Measurements from ENCODE around the gene RELA. TPM values are rescaled to one million over a fixed set of nuclear protein-coding genes. Genes with fewer than 3 reads are reported as not detected.
"Not testable (repeated sequence)": the region's sequence is repeated elsewhere in the genome, so short reads cannot be mapped to it uniquely, and the experiment has no call there.

The RELA gene
- total RNA-seq, 1 experiment from 2014 or later = 76.4 TPM

DNA sequence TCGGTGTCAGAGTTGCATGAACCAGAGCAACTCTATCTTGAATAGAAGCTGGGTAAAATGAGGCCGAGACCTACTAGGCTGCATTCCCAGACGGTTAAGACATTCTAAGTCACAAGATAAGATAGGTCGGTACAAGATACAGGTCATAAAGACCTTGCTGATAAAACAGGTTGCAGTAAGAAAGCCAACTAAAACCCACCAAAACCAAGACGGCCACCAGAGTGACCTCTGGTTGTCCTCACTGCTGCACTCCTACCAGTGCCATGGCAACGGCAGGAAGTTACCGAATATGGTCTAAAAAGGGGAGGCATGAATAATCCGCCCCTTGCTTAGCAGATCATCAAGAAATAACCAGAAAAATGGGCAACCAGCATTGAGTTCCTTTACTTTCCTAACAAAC lies 46.9 kb upstream of the RELA start:
- Mint-ChIP-seq H3K4me1 (ENCODE audit: low read depth, unreplicated experiment) (peaks cover 6% of the 10 kb centered on the region), H3K27ac (ENCODE audit: unreplicated experiment) (no peak overlapping the region), H3K9me3 (ENCODE audit: low read depth, unreplicated experiment) (no peaks in the 10 kb centered on the region), H3K36me3 (ENCODE audit: insufficient read depth, unreplicated experiment) (peaks cover 35% of the 10 kb centered on the region), H3K27me3 (ENCODE audit: unreplicated experiment) (no peaks in the 10 kb centered on the region), H3K4me3 (ENCODE audit: low read depth, unreplicated experiment) (no peak overlapping the region)
- no peak for DNase-seq
- BruUV-seq (replicated peaks) = no TSS peak
- intact Hi-C loops (cut with micrococcal nuclease; ENCODE audit: unreplicated experiment) = loop anchor here (2.0 to 5.0 kb wide), 2 partner anchors 63 to 109 kb away; no protein-coding TSS in a partner anchor
- TF ChIP-seq, protein P1, sequence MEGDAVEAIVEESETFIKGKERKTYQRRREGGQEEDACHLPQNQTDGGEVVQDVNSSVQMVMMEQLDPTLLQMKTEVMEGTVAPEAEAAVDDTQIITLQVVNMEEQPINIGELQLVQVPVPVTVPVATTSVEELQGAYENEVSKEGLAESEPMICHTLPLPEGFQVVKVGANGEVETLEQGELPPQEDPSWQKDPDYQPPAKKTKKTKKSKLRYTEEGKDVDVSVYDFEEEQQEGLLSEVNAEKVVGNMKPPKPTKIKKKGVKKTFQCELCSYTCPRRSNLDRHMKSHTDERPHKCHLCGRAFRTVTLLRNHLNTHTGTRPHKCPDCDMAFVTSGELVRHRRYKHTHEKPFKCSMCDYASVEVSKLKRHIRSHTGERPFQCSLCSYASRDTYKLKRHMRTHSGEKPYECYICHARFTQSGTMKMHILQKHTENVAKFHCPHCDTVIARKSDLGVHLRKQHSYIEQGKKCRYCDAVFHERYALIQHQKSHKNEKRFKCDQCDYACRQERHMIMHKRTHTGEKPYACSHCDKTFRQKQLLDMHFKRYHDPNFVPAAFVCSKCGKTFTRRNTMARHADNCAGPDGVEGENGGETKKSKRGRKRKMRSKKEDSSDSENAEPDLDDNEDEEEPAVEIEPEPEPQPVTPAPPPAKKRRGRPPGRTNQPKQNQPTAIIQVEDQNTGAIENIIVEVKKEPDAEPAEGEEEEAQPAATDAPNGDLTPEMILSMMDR (IDR thresholded peaks at IDR 0.05; ENCODE audit: unreplicated experiment) = no peak
- CTCF ChIA-PET = no interaction called here

DNA sequence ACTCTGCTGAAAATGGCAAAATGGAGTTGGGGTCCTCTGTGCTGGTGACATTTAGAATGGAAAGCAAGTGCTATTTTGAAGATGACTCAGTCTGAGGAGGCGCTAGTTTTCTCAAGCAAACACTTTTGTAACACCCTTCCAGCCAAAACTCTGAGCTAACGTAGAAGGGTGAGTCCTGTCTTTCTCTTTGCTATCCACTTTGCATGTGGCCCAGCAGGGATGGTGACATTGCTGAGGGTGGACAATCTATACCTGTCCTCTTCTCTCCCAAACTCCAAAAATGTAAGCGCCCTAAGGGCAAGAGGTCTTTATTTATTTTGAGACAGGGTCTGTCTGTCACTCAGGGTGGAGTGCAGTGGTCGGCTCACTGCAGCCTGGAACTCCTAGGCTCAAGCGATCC lies 45.7 kb upstream of the RELA start:
- no peak overlapping the region for H3K4me3 Mint-ChIP-seq (ENCODE audit: low read depth, unreplicated experiment)
- peaks cover 2% of the 10 kb centered on the region for H3K4me1 Mint-ChIP-seq (ENCODE audit: low read depth, unreplicated experiment)
- peaks cover 22% of the 10 kb centered on the region for H3K36me3 Mint-ChIP-seq (ENCODE audit: insufficient read depth, unreplicated experiment)
- TF ChIP-seq, protein P1 (IDR thresholded peaks at IDR 0.05; ENCODE audit: unreplicated experiment) = no peak
- H3K27me3 Mint-ChIP-seq (ENCODE audit: unreplicated experiment) = no peaks in the 10 kb centered on the region
- DNase-seq = no peak
- H3K27ac Mint-ChIP-seq (ENCODE audit: unreplicated experiment) = no peak overlapping the region
- no peaks in the 10 kb centered on the region for H3K9me3 Mint-ChIP-seq (ENCODE audit: low read depth, unreplicated experiment)
- intact Hi-C loops (cut with micrococcal nuclease; ENCODE audit: unreplicated experiment) = loop anchor here (5.0 kb wide), 1 partner anchor 64 kb away; no protein-coding TSS in a partner anchor
- BruUV-seq (replicated peaks) = no TSS peak
- CTCF ChIA-PET = no interaction called here

DNA sequence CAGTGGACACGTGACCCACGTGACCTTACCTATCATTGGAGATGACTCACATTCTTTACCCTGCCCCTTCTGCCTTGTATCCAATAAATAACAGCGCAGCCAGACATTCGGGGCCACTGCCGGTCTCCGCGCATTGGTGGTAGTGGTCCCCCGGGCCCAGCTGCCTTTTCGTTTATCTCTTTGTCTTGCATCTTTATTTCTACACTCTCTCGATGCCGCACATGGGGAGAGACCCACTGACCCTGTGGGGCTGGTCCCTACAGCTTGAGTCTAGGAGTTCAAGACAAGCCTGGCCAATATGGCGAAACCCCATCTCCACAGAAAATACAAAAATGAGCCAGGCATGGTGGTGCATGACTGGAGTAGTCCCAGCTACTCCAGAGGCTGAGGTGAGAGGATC lies 44.3 kb upstream of the RELA start:
- H3K36me3 Mint-ChIP-seq (ENCODE audit: insufficient read depth, unreplicated experiment); H3K4me1 Mint-ChIP-seq (ENCODE audit: low read depth, unreplicated experiment); BruUV-seq (replicated peaks); H3K4me3 Mint-ChIP-seq (ENCODE audit: low read depth, unreplicated experiment); H3K27ac Mint-ChIP-seq (ENCODE audit: unreplicated experiment); DNase-seq; H3K27me3 Mint-ChIP-seq (ENCODE audit: unreplicated experiment); H3K9me3 Mint-ChIP-seq (ENCODE audit: low read depth, unreplicated experiment): not testable (repeated sequence)
- intact Hi-C loops (cut with micrococcal nuclease; ENCODE audit: unreplicated experiment) = loop anchor here (5.0 kb wide), 1 partner anchor 65 kb away; no protein-coding TSS in a partner anchor
- CTCF ChIA-PET = interaction anchor here (1.1 kb wide), 1 partner anchor 182 kb away, joined by 3 read pairs; the partner anchor contains the start of gene FIBP

DNA sequence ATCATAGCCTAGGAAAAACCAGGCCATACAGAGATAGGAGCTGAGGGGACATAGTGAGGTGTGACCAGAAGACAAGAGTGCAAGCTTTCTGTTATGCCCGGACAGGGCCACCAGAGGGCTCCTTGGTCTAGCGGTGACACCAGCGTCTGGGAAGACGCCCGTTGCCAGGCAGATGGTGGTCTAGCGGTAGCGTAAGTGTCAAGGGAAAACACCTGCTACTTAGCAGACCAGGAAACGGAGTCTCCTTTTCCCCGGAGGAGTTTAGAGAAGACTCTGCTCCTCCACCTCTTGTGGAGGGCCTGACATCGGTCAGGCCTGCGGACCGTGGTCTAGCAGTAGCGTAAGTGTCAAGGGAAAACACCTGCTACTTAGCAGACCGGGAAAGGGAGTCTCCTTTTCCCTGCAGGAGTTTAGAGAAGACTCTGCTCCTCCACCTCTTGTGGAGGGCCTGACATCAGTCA lies 43.6 kb upstream of the RELA start:
- BruUV-seq (replicated peaks); H3K27ac Mint-ChIP-seq (ENCODE audit: unreplicated experiment); H3K36me3 Mint-ChIP-seq (ENCODE audit: insufficient read depth, unreplicated experiment); H3K9me3 Mint-ChIP-seq (ENCODE audit: low read depth, unreplicated experiment); H3K27me3 Mint-ChIP-seq (ENCODE audit: unreplicated experiment); H3K4me1 Mint-ChIP-seq (ENCODE audit: low read depth, unreplicated experiment); H3K4me3 Mint-ChIP-seq (ENCODE audit: low read depth, unreplicated experiment): not testable (repeated sequence)
- TF ChIP-seq, protein P1 (IDR thresholded peaks at IDR 0.05; ENCODE audit: unreplicated experiment) = peak; percentile 63
- intact Hi-C loops (cut with micrococcal nuclease; ENCODE audit: unreplicated experiment) = loop anchor here (5.0 kb wide), 1 partner anchor 66 kb away; no protein-coding TSS in a partner anchor
- CTCF ChIA-PET = interaction anchor here (0.8 to 1.6 kb wide), 6 partner anchors 69 to 273 kb away, joined by 3 to 5 read pairs (median 4); partner anchors contain the start of genes FIBP and SIPA1
- DNase-seq = peak; percentile 84

DNA sequence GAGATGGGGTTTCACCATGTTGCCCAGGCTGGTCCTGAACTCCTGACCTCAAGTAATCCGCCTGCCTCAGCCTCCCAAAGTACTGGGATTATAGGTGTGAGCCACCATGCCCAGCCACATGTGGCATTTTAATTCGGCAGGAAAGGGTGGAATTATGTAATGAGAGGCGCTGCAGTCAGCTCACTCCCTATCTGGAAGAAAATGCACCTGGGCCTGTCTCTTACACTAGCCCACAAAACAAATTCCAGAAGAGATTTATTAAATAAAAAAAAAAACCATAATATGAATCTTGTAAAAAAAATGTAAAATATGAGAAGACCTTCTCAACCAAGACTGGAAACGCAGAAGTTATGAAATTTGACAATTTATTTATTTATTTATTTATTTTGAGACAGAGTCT lies 41.1 kb upstream of the RELA start:
- BruUV-seq (replicated peaks) = no TSS peak
- no peaks in the 10 kb centered on the region for H3K36me3 Mint-ChIP-seq (ENCODE audit: insufficient read depth, unreplicated experiment)
- TF ChIP-seq, protein P1 (IDR thresholded peaks at IDR 0.05; ENCODE audit: unreplicated experiment) = no peak
- peaks cover 20% of the 10 kb centered on the region for H3K27me3 Mint-ChIP-seq (ENCODE audit: unreplicated experiment)
- H3K9me3 Mint-ChIP-seq (ENCODE audit: low read depth, unreplicated experiment) = no peaks in the 10 kb centered on the region
- intact Hi-C loops (cut with micrococcal nuclease; ENCODE audit: unreplicated experiment) = no loop called here
- DNase-seq = no peak
- H3K27ac Mint-ChIP-seq (ENCODE audit: unreplicated experiment) = no peak overlapping the region
- no peaks in the 10 kb centered on the region for H3K4me1 Mint-ChIP-seq (ENCODE audit: low read depth, unreplicated experiment)
- H3K4me3 Mint-ChIP-seq (ENCODE audit: low read depth, unreplicated experiment) = no peak overlapping the region
- CTCF ChIA-PET = interaction anchor here (1.1 kb wide), 1 partner anchor 41 kb away, joined by 3 read pairs; no protein-coding TSS in a partner anchor
